ENCODE results near the gene CCNL2. TPM values are rescaled to one million over a fixed set of nuclear protein-coding genes. Genes with fewer than 3 reads are reported as not detected.

The CCNL2 gene
- total RNA-seq, 4 donors from 2014 or later = 167 to 307 (median 215) TPM

DNA sequence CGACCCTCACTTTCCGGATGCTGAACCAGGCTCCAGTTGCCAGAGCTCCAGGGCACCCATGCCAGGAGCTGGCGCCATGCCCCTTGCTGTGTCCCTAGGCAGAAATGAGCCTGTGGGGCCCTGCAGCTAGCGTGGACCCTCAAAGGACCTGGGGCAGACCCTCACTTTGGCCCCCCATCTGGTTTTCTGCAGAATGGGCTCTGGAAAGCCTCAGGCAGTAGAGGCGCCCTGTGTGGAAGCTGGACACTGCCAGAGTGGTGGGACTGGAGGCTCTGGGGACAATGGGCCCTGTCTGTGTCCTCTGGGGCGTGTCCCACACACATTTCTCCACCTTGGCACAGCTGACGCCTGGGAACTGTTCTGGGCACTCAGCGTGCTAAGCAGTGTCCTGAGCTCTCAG lies 17.8 kb downstream of the CCNL2 start:
- Histone ChIP-seq H3K9me3 (no peaks in the 10 kb centered on the region), H3K4me3 (replicated peaks in 1 of 3) (no peak overlapping the region), H3K4me1 (no peaks in the 10 kb centered on the region), H3K27me3 (no peaks in the 10 kb centered on the region), H3K27ac (no peak overlapping the region), H3K36me3 (peaks cover 7% of the 10 kb centered on the region in 2 donors)
- TF ChIP-seq, protein P1, sequence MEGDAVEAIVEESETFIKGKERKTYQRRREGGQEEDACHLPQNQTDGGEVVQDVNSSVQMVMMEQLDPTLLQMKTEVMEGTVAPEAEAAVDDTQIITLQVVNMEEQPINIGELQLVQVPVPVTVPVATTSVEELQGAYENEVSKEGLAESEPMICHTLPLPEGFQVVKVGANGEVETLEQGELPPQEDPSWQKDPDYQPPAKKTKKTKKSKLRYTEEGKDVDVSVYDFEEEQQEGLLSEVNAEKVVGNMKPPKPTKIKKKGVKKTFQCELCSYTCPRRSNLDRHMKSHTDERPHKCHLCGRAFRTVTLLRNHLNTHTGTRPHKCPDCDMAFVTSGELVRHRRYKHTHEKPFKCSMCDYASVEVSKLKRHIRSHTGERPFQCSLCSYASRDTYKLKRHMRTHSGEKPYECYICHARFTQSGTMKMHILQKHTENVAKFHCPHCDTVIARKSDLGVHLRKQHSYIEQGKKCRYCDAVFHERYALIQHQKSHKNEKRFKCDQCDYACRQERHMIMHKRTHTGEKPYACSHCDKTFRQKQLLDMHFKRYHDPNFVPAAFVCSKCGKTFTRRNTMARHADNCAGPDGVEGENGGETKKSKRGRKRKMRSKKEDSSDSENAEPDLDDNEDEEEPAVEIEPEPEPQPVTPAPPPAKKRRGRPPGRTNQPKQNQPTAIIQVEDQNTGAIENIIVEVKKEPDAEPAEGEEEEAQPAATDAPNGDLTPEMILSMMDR (IDR thresholded peaks at IDR 0.05) = no peak
- TF ChIP-seq POLR2A (IDR thresholded peaks at IDR 0.05) = no peak
- no peak for DNase-seq
- intact Hi-C loops (cut with DNase I) = no loop called here
- WGBS, 2 donors = 83 to 97% methylated on average over 5 to 8 of the region's 8 CpGs

DNA sequence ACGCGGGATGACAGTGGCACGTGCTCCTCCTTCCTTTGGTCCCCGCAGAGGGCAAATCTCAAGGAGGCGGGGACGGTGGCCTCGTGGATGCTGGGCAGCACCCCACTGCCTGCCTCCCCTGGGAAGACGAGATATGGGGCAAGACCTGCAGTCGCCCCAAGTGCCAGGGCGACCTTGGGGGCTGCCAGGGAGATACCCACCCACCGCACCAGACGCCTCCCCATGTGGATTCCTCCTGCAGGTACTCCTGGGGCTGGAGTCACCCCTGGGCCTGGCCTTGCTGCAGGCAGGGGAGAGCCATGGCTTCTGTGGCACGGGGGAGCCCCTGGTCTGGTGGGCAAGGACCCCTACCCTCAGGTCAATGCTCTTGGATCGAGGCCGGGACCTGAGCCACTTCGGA lies 18.3 kb downstream of the CCNL2 start:
- intact Hi-C loops (cut with DNase I) = no loop called here
- TF ChIP-seq POLR2A (IDR thresholded peaks at IDR 0.05) = no peak
- TF ChIP-seq, protein P1 (IDR thresholded peaks at IDR 0.05) = no peak
- H3K4me1 ChIP-seq = peaks cover 0 to 3% of the 10 kb centered on the region in 2 donors
- H3K9me3 ChIP-seq = no peaks in the 10 kb centered on the region
- 91 to 97% methylated on average over 7 to 9 of the region's 16 CpGs for WGBS, 2 donors
- H3K36me3 ChIP-seq = peaks cover 2 to 3% of the 10 kb centered on the region in 2 donors
- H3K4me3 ChIP-seq (replicated peaks in 1 of 3) = no peak overlapping the region
- no peak for DNase-seq
- no peaks in the 10 kb centered on the region for H3K27me3 ChIP-seq
- no peak overlapping the region for H3K27ac ChIP-seq

- peaks cover 0 to 4% of the 10 kb centered on the region in 2 donors for H3K36me3 ChIP-seq
- intact Hi-C loops (cut with DNase I) = loop anchor here (10.0 kb wide), 1 partner anchor 263 kb away; the partner anchor contains the start of gene C1orf159
- H3K27ac ChIP-seq = no peak overlapping the region
- no peak overlapping the region for H3K4me3 ChIP-seq (replicated peaks in 1 of 3)
- TF ChIP-seq, protein P1 (IDR thresholded peaks at IDR 0.05) = no peak
- no peak for TF ChIP-seq POLR2A (IDR thresholded peaks at IDR 0.05)
- no peaks in the 10 kb centered on the region for H3K9me3 ChIP-seq
- no peaks in the 10 kb centered on the region for H3K27me3 ChIP-seq
- DNase-seq = no peak
- 94 to 95% methylated on average over 16 of the region's 16 CpGs for WGBS, 2 donors
- peaks cover 13 to 14% of the 10 kb centered on the region in 2 donors for H3K4me1 ChIP-seq
Measured at GRCh38 chr1:1377540-1378205, 21.5 kb downstream of the CCNL2 start.

DNA sequence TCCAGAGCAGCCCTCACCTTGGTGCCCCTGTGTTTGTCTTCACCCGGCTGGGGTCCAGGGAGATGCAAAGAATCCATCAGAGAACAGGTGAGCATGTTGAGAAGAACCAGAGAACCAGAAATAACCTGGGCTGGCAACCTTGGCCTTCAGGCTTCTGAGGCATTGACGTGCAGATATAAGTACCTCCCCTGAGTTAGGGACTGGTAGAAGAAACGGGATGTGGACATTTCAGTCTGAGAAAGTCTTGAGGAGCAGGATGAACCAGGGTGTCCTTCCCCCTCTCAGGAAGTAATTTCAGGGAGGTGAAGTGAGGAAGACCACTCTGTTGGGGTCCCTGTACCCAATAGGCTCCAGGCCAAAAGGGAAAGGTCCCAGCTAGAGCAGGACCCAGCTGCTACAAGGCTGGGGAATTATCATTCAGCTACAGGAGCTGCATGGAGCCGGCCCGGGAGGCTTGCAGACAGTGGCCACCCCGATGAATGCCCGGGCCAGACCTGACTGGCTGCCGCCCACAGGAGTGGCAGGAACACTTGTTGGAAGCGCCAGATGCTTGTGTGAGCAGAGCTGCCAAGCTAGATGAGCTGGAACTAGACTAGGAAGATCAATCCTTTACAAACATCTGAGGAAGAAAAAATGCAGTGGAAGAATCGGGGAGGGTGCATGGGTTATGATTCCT lies 22.4 kb downstream of the CCNL2 start:
- Histone ChIP-seq H3K4me1 (peaks cover 21 to 23% of the 10 kb centered on the region in 2 donors), H3K9me3 (no peaks in the 10 kb centered on the region), H3K27me3 (no peaks in the 10 kb centered on the region), H3K27ac (no peak overlapping the region), H3K36me3 (peaks cover 0 to 4% of the 10 kb centered on the region in 2 donors), H3K4me3 (replicated peaks in 1 of 3) (no peak overlapping the region)
- no peak for DNase-seq
- no peak for TF ChIP-seq POLR2A (IDR thresholded peaks at IDR 0.05)
- TF ChIP-seq, protein P1 (IDR thresholded peaks at IDR 0.05) = no peak
- WGBS, 2 donors = 90 to 91% methylated on average over 10 of the region's 10 CpGs
- intact Hi-C loops (cut with DNase I) = loop anchor here (10.0 kb wide), 1 partner anchor 262 kb away; the partner anchor contains the start of gene C1orf159
